Measurements from ENCODE around the gene DLK1. TPM values are rescaled to one million over a fixed set of nuclear protein-coding genes. Genes with fewer than 3 reads are reported as not detected.

DLK1 gene
- total RNA-seq, 1 donor = 0.27 TPM

- DNase-seq (ENCODE audit: low read depth in 2 of 3, low spot score in 2 of 3) = no peak
Measured at GRCh38 chr14:100692859-100693558, 33.7 kb upstream of the DLK1 start.

- DNase-seq (ENCODE audit: low read depth in 2 of 3, low spot score in 2 of 3) = no peak
Measured at GRCh38 chr14:100693877-100694578, 32.7 kb upstream of the DLK1 start.

GRCh38 chr14:100694579-100695422, 31.9 kb upstream of the DLK1 start:
- DNase-seq (ENCODE audit: low read depth in 2 of 3, low spot score in 2 of 3) = no peak

- DNase-seq (ENCODE audit: low read depth in 2 of 3, low spot score in 2 of 3) = no peak
Measured at GRCh38 chr14:100695423-100695738, 31.3 kb upstream of the DLK1 start.

- no peak for DNase-seq (ENCODE audit: low read depth in 2 of 3, low spot score in 2 of 3)
Measured at GRCh38 chr14:100696008-100696407, 30.7 kb upstream of the DLK1 start.

GRCh38 chr14:100696590-100696989, 30.1 kb upstream of the DLK1 start:
- no peak for DNase-seq (ENCODE audit: low read depth in 2 of 3, low spot score in 2 of 3)

GRCh38 chr14:100698066-100698465, 28.6 kb upstream of the DLK1 start:
- DNase-seq (ENCODE audit: low read depth in 2 of 3, low spot score in 2 of 3) = no peak

- no peak for DNase-seq (ENCODE audit: low read depth in 2 of 3, low spot score in 2 of 3)
Measured at GRCh38 chr14:100698666-100699448, 27.8 kb upstream of the DLK1 start.

- no peak for DNase-seq (ENCODE audit: low read depth in 2 of 3, low spot score in 2 of 3)
Measured at GRCh38 chr14:100701314-100701713, 25.4 kb upstream of the DLK1 start.

- no peak for DNase-seq (ENCODE audit: low read depth in 2 of 3, low spot score in 2 of 3)
Measured at GRCh38 chr14:100702590-100702989, 24.1 kb upstream of the DLK1 start.

- no peak for DNase-seq (ENCODE audit: low read depth in 2 of 3, low spot score in 2 of 3)
Measured at GRCh38 chr14:100703386-100704220, 23.1 kb upstream of the DLK1 start.

GRCh38 chr14:100706200-100706599, 20.5 kb upstream of the DLK1 start:
- DNase-seq (ENCODE audit: low read depth in 2 of 3, low spot score in 2 of 3) = no peak

- no peak for DNase-seq (ENCODE audit: low read depth in 2 of 3, low spot score in 2 of 3)
Measured at GRCh38 chr14:100706860-100707259, 19.8 kb upstream of the DLK1 start.

- no peak for DNase-seq (ENCODE audit: low read depth in 2 of 3, low spot score in 2 of 3)
Measured at GRCh38 chr14:100708425-100709288, 18.0 kb upstream of the DLK1 start.

- DNase-seq (ENCODE audit: low read depth in 2 of 3, low spot score in 2 of 3) = peak; percentile 6 to 55 (median 42)
Measured at GRCh38 chr14:100709289-100710284, 17.1 kb upstream of the DLK1 start.

- DNase-seq (ENCODE audit: low read depth in 2 of 3, low spot score in 2 of 3) = no peak
Measured at GRCh38 chr14:100710391-100710790, 16.3 kb upstream of the DLK1 start.

- no peak for DNase-seq (ENCODE audit: low read depth in 2 of 3, low spot score in 2 of 3)
Measured at GRCh38 chr14:100710826-100711462, 15.7 kb upstream of the DLK1 start.

Data from hematopoietic multipotent progenitor cell (in vitro differentiated cells).